Liver (tissue), 3 donors: Measurements from ENCODE around the gene EEFSEC.

Source experiments
- EGR1 ChIP-seq, 2 donors: IDR thresholded peaks; 2 replicates each; pipeline ENCODE4 v1.6.1; 2016 to 2018; ENCODE audit warnings: antibody characterized with exemption in 2 of 2, low read depth in 2 of 2
- FOXA1 ChIP-seq: IDR thresholded peaks from 2 replicates; pipeline ENCODE4 v1.6.1; 2016; ENCODE audit warnings: antibody characterized with exemption
- GABPA ChIP-seq, 2 donors: IDR thresholded peaks in 1 of 2; conservative IDR thresholded peaks in 1 of 2; 2 replicates each; pipeline ENCODE4 v1.6.1; 2016; ENCODE audit warnings: antibody characterized with exemption in 2 of 2, mild to moderate bottlenecking in 1 of 2, moderate library complexity in 1 of 2
- HNF4A ChIP-seq, 2 donors: conservative IDR thresholded peaks; 2 replicates each; pipeline ENCODE4 v1.6.1; 2016; ENCODE audit warnings: antibody characterized with exemption in 2 of 2, mild to moderate bottlenecking in 2 of 2
- JUND ChIP-seq, 2 donors: IDR thresholded peaks; 2 replicates each; pipeline ENCODE4 v1.6.1; 2016; ENCODE audit warnings: antibody characterized with exemption in 2 of 2
- RAD21 ChIP-seq, 2 donors: IDR thresholded peaks; 2 replicates each; pipeline ENCODE4 v1.6.1; 2016; ENCODE audit warnings: antibody characterized with exemption in 2 of 2, mild to moderate bottlenecking in 2 of 2
- SP1 ChIP-seq: IDR thresholded peaks from 2 replicates; pipeline ENCODE4 v1.6.1; 2018; ENCODE audit warnings: antibody characterized with exemption, mild to moderate bottlenecking
- TAF1 ChIP-seq: conservative IDR thresholded peaks from 2 replicates; pipeline ENCODE4 v1.6.1; 2016; ENCODE audit warnings: antibody characterized with exemption, mild to moderate bottlenecking
- TF ChIP-seq, protein P1 (sequence below): fragments of 150-350 bp; IDR thresholded peaks from 2 replicates; pipeline ENCODE4 v1.5.1; 2017; ENCODE audit warnings: improper control_type of control experiment, low read depth, low read length; ENCODE audit not compliant: missing input control
- TF ChIP-seq, protein P2 (sequence below): IDR thresholded peaks from 2 replicates; pipeline ENCODE4 v1.6.1; 2016; ENCODE audit warnings: antibody characterized with exemption
- TF ChIP-seq, protein P3 (sequence below): IDR thresholded peaks from 2 replicates; pipeline ENCODE4 v1.6.1; 2016; ENCODE audit warnings: antibody characterized with exemption, mild to moderate bottlenecking
- TF ChIP-seq, protein P4 (sequence below): IDR thresholded peaks from 2 replicates; pipeline ENCODE4 v1.6.1; 2016; ENCODE audit warnings: antibody characterized with exemption
- TF ChIP-seq, protein P5 (sequence below): IDR thresholded peaks from 2 replicates; pipeline ENCODE4 v1.6.1; 2016; ENCODE audit warnings: antibody characterized with exemption
- donor health status: healthy.
- donor health status: healthy.

DNA sequence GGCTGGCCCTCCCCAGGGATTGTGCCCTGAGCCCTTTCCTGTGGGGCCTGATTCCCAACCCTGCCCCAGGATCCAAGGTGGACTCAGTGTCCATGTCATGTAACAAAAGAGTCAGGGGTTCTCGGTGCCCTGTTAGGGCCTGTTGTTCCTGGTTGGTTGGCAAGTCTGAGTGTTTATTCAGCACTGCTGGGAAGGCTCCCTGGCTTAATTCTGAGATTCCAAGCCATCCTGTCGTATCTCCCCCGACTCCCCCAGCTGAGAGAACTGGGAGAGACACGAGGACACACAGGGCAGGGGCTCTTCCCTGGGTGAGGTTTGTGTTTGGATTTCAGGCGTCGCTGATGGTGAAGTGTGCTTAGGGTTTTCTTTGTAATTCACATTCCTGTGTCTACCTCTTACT is 78.3 kb downstream of the EEFSEC start:
- TF ChIP-seq, protein P1, sequence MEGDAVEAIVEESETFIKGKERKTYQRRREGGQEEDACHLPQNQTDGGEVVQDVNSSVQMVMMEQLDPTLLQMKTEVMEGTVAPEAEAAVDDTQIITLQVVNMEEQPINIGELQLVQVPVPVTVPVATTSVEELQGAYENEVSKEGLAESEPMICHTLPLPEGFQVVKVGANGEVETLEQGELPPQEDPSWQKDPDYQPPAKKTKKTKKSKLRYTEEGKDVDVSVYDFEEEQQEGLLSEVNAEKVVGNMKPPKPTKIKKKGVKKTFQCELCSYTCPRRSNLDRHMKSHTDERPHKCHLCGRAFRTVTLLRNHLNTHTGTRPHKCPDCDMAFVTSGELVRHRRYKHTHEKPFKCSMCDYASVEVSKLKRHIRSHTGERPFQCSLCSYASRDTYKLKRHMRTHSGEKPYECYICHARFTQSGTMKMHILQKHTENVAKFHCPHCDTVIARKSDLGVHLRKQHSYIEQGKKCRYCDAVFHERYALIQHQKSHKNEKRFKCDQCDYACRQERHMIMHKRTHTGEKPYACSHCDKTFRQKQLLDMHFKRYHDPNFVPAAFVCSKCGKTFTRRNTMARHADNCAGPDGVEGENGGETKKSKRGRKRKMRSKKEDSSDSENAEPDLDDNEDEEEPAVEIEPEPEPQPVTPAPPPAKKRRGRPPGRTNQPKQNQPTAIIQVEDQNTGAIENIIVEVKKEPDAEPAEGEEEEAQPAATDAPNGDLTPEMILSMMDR, result no peak
- TF ChIP-seq TAF1 (no peak), SP1 (no peak), HNF4A (conservative IDR thresholded peaks at IDR 0.05) (no peak), JUND (IDR thresholded peaks at IDR 0.05) (no peak), GABPA (IDR thresholded peaks at IDR 0.05 in 1 of 2, conservative IDR thresholded peaks at IDR 0.05 in 1 of 2) (no peak), EGR1 (IDR thresholded peaks at IDR 0.05; ENCODE audit: low read depth in 2 of 2) (no peak), FOXA1 (no peak), RAD21 (IDR thresholded peaks at IDR 0.05) (no peak)
- TF ChIP-seq, protein P2, sequence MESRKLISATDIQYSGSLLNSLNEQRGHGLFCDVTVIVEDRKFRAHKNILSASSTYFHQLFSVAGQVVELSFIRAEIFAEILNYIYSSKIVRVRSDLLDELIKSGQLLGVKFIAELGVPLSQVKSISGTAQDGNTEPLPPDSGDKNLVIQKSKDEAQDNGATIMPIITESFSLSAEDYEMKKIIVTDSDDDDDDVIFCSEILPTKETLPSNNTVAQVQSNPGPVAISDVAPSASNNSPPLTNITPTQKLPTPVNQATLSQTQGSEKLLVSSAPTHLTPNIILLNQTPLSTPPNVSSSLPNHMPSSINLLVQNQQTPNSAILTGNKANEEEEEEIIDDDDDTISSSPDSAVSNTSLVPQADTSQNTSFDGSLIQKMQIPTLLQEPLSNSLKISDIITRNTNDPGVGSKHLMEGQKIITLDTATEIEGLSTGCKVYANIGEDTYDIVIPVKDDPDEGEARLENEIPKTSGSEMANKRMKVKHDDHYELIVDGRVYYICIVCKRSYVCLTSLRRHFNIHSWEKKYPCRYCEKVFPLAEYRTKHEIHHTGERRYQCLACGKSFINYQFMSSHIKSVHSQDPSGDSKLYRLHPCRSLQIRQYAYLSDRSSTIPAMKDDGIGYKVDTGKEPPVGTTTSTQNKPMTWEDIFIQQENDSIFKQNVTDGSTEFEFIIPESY, result no peak
- TF ChIP-seq, protein P3, sequence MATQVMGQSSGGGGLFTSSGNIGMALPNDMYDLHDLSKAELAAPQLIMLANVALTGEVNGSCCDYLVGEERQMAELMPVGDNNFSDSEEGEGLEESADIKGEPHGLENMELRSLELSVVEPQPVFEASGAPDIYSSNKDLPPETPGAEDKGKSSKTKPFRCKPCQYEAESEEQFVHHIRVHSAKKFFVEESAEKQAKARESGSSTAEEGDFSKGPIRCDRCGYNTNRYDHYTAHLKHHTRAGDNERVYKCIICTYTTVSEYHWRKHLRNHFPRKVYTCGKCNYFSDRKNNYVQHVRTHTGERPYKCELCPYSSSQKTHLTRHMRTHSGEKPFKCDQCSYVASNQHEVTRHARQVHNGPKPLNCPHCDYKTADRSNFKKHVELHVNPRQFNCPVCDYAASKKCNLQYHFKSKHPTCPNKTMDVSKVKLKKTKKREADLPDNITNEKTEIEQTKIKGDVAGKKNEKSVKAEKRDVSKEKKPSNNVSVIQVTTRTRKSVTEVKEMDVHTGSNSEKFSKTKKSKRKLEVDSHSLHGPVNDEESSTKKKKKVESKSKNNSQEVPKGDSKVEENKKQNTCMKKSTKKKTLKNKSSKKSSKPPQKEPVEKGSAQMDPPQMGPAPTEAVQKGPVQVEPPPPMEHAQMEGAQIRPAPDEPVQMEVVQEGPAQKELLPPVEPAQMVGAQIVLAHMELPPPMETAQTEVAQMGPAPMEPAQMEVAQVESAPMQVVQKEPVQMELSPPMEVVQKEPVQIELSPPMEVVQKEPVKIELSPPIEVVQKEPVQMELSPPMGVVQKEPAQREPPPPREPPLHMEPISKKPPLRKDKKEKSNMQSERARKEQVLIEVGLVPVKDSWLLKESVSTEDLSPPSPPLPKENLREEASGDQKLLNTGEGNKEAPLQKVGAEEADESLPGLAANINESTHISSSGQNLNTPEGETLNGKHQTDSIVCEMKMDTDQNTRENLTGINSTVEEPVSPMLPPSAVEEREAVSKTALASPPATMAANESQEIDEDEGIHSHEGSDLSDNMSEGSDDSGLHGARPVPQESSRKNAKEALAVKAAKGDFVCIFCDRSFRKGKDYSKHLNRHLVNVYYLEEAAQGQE, result no peak
- TF ChIP-seq, protein P4, sequence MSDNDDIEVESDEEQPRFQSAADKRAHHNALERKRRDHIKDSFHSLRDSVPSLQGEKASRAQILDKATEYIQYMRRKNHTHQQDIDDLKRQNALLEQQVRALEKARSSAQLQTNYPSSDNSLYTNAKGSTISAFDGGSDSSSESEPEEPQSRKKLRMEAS, result no peak
- TF ChIP-seq, protein P5, sequence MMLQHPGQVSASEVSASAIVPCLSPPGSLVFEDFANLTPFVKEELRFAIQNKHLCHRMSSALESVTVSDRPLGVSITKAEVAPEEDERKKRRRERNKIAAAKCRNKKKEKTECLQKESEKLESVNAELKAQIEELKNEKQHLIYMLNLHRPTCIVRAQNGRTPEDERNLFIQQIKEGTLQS, result no peak
